ENCODE data around the gene SEPTIN5. TPM values are rescaled to one million over a fixed set of nuclear protein-coding genes. Genes with fewer than 3 reads are reported as not detected.

SEPTIN5 gene
- total RNA-seq, 1 donor from 2014 or later: 123 TPM

DNA sequence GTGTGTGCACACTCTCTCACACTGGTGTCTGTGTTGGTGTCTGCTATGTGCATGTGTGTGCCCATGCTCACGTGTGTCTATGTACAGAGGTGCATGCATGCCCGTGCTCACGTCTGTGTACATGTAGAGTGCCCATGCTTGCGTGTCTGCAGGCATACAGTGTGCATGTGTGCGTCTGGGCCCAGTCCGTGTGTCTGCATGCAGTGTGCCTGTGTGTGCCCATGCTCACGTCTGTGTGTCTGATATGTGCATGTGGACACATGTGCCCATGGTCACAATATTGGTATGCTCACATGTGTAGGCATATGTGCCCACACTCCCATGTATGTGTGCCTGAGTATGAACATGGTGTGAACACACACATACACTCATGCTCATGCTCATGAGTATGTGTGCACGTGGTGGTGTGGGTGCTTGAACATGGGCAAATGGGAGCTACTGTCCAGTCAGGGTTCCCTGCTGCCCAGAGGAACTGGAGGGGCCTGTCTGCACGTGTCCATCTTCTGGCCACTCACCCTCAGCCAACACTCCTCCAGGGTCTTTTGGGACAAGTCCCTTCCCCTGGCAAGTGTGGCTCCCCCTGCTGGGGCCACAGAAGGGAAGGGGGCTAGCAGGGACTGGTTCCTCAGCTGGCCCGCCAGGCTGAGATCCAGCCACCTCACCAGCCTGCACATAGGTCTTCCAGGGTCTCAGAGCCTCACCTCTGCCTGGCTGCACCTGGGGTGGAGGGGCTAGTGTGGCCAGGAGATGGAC, 39.0 kb downstream of the SEPTIN5 start:
- no peak for DNase-seq
- intact Hi-C loops (cut with DNase I): no loop called here
- ATAC-seq (ENCODE audit: poor library complexity): no peak

DNA sequence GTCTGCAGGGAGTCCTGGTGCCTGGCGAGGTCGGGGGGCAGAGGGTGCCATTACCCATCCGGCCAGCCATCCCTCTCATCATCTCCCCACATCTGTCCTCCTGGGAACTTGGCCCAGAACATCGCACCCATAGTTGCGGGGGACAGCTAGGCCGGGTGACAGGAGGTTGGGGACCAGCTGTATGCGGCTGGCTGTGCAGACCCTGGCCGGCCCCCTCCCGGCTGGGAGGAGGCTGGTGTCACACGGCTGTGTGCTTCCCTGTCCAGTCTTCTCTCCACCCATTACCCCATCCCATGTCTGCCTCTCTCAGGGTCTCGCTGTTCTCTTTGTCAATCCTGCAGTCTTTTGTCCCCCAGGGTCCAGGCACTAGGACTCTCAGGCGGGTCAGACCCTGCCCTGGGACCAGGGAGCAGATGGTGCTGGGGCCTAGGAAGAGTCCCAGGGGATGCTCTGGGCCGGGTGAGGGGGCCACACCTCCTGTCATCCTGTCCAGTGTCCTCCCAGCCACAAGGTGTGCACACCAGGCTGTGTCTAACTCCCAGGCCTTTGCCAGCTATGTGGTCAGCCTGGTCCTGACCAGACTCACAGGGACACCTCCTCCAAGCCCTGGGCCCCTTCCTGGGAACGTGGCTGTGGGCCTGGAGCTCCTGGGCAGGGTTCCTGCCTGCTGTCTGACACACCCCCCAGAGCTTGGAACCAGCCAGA, 39.8 kb downstream of the SEPTIN5 start:
- ATAC-seq (ENCODE audit: poor library complexity) (no peak), DNase-seq (no peak)
- intact Hi-C loops (cut with DNase I): no loop called here

DNA sequence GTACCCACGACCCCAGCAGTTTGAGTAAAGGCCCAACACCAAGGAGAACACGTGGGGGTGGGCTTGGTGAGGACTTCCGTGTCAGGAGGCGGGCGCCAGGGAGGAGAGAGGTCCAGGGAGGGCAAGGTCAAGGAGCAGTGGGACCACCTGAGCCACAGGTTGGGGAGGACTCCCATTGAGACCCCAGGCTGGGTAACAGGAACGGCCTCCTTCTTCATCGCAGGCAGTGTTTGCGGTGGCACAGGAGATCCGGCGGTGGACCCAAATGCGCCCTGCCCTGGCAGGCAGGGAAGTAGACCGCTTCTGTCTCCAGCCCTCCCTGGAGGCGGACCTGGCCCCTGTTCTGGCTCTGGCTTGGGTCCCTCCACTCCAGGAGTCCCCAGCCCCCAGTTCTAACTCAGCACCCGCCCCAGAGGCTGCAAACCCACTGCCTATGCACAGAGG, 40.4 kb downstream of the SEPTIN5 start:
- DNase-seq (no peak), ATAC-seq (ENCODE audit: poor library complexity) (no peak)
- intact Hi-C loops (cut with DNase I): no loop called here

DNA sequence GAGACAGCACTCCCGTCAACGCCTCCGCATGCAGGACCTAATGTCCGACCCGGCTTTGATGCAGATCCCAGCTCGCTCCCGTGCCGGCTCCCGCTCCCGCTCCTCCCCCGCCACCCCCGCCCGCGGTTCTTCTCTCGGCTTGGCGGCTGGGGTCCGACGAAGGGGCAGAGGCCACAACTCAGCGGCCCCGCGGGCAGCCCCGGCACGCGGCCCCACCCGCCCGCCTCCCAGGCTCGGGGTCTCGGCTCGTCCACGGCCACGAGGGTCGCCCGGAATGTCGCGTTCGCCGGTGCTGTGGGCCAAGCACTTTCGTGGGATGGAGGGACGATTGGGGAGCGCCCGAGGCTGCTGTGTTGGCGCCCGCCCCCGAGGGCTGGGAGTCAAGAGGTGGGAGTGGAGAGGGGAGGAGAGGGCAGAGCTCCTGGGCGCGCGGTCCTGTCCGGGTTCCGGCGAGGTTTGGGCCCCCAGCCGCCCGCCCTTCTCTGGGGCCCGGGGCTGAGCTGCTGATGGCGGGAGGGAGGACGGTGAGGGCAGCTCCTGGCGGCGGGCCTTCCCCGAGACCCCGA, 40.9 kb downstream of the SEPTIN5 start:
- DNase-seq (no peak), ATAC-seq (ENCODE audit: poor library complexity) (no peak)
- intact Hi-C loops (cut with DNase I): no loop called here

DNA sequence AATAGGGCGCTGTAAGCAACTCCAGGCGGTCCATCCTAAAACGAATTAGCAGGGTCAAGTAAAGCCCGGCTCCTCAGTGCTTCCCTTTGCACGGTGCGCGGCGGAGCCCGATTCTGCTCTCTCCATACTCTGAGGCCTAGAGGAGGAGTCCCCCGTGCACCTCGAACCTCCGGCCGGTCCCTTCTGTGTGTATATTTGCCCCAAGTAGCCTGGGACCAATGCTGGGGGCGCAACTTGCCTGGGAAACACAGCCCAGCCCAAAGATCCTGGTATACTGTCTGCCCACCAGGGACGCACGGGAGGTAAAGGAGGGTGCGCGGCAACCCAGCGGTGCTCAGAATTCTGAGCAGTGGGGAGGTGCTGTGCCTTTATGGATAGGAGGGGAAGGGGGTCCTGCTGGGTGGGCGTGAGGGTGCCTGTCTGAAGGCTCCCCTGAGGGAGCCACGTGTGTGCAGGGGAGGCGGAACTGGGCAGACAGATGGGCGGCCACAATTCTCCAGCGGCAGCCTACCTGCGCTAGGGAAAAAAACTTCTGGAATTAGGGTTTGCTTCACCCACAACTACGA, 41.5 kb downstream of the SEPTIN5 start:
- ATAC-seq (ENCODE audit: poor library complexity) (no peak), DNase-seq (no peak)
- intact Hi-C loops (cut with DNase I): no loop called here

DNA sequence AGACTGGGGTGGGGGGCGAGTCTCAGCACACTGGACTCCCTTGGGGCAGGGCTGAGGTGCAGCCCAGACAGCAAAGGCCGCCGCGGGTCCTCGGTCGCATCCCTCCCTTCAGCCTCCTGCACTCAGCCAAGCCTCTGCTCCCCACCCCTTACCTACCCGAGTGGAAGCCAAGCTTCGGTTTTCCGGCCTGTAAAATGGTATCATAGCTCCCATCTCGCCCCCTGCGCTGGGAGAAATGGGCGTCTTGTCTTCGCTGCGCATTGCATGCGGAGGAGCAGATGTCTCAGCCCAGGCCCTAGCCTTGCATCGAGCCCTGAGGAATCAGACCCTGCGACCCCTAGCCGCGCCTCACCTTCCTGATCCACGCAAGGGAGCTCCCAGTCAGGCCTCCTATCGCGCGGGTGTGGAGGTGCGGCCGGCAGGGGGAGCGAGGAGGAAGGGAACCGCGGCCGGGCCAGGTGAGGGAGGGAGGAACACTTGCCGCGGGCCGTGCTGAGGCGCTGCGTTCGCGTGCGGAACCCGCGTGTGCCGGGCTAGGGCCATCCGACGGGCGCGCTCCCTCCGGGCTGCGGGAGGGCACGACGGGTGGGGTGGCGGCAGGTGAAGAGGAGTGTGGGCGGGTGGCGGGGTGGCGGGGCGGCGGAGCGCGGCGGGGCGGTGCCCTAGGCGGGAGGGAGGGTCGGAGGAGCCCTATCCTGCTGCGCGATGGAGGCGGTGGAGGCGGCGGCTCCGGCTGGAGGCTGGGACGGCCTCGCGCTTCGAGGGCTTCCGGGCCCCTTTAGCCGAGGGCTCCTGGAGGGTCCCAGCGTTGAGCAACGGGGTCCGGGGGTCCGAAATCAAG, 42.2 kb downstream of the SEPTIN5 start:
- intact Hi-C loops (cut with DNase I): no loop called here
- ATAC-seq (ENCODE audit: poor library complexity) (peak; percentile 63), DNase-seq (peak; percentile 56)

DNA sequence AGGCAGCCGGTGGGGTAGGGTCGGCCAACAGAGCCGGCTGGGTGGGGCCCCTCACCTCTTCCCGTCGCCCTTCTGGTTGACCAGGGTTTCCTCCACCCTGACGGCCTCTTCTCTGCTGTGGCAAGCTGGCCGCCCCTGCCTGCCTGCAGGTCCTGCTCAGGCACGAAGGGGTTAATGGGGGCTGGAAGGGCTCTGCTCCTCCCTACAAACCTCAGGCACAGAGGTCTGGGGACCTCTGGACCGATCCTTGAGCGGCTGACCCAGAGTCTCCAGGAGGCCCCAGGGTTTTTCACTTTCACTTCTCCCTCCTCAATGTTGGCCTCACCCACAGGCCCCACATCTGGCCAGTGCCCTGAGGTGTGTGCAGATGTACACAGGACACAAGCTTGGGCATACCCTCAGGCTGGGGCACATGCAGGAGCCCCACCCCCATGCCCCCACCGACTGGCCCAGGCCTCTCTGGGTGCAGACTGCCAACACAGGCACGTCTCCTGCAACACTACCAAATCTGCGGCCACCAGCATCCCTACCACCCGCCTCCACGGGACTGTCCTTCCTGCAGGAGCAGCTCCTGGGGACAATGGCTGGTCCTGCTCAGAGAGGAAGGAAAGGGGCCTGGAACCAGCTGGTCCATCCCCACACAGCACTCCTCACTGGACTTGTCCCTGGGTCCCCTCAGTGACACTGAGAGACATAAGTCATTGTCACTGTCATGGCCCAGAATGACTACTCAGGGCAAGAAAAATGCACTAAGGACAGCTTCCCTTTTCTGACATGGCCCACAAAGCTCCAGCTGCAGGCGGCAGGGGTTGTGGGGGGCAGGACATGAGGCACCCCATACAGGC, 43.1 kb downstream of the SEPTIN5 start:
- no peak for ATAC-seq (ENCODE audit: poor library complexity)
- intact Hi-C loops (cut with DNase I): no loop called here

DNA sequence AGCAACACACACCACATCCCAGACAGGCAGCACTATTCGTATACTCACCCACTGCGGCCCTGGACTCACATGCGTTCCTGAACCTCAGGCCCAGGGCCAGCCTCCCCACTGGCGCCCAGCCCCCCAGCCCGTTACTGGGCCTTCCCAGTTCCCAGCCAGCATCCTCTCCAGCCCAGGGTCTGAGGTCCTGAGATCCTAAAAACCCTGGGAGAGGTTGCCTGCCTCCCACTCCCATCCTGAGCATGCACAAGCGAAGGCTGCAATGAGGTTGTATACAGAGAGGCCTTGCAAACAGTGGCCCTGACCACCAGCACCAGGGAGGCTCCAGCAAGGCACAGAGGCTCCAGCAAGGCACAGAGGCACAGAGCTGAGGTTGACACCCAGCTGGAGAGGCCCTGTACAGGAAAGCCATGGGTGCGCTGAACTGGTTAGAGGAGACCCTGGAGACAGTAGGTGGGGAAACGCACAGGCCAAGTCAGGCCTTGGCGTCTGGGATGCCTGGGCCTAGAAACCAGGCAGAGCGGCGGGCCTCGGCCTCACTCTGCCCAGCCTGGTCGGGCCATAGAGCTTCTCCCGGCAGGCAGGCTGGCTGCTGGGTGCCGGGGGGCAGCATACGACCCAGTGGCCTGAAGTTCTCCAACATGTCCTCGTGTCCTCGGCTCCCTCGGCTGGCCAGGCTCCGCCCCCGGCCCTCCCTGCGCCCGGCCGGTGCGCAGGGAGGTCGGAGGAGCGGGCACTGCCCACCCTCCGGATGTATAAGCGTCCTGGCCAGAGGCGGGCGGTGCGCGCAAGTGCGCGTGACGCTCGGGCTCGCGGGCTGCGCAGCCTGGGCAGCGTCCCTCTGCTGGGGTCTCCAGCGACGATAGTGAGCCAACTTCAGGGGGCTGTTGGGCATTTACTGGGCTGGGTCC, 43.9 kb downstream of the SEPTIN5 start:
- no peak for DNase-seq
- intact Hi-C loops (cut with DNase I): no loop called here
- ATAC-seq (ENCODE audit: poor library complexity): no peak

More for the DNA sequence above, 43.1 kb downstream of the SEPTIN5 start:
- DNase-seq: no peak

DNA sequence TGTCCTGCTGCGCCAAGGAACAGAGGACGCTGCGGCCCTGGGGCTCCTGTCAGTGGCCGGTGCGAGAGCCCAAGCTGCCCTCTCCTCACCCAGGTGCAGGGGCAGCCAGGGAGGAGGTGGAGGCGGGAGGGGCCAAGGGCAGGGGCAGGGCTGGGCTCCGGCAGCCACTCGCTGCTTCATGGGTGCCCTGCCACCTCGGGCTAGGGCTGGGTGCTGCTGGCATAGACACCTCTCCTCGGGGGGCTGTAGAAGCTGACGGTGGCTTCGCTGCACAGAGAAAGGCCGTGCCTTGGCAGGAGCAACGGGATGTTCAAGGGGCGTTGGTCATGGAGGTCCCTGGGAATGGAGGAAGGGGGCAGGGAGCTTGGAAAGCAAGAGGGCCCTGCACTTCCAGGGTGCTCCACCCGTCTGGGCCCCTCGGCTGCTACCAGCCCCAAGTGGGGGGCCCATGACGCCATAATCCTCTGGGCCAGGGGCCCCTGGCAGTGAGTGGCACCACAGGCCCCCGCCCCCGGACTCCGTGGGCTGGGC, 44.7 kb downstream of the SEPTIN5 start:
- ATAC-seq (ENCODE audit: poor library complexity) (no peak), DNase-seq (no peak)
- intact Hi-C loops (cut with DNase I): no loop called here

DNA sequence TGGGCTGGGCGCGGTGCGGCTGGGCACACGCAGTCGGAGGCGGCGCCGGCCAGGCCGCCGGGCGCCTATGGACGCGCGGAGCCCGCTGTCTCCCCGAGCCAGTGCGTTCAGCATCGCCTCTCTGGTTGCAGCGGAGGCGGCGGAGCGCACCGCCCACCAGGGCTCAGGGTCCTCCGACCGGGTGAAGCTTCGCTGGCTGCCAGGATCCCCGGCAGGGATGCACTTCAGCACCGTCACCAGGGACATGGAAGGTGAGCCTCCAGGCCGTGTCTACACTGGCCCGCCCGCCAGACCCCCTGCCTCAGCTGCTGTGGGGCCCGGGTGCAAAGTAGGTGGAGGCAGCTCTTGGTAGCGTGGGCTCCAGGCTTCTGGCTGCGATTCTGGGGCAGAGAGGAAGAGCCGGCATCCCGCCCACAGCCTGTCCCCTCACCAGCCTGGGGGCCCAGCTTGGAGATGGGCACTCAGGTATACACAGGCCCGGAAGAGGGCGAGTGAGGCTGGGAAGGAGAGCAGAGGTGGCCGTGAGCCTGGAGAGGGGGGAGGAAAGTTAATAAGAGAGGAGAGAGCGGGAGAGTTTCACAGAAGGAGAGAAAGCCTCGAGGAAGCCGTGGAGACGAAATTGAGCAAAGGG, 45.2 kb downstream of the SEPTIN5 start:
- DNase-seq: no peak
- intact Hi-C loops (cut with DNase I): no loop called here
- ATAC-seq (ENCODE audit: poor library complexity): no peak

DNA sequence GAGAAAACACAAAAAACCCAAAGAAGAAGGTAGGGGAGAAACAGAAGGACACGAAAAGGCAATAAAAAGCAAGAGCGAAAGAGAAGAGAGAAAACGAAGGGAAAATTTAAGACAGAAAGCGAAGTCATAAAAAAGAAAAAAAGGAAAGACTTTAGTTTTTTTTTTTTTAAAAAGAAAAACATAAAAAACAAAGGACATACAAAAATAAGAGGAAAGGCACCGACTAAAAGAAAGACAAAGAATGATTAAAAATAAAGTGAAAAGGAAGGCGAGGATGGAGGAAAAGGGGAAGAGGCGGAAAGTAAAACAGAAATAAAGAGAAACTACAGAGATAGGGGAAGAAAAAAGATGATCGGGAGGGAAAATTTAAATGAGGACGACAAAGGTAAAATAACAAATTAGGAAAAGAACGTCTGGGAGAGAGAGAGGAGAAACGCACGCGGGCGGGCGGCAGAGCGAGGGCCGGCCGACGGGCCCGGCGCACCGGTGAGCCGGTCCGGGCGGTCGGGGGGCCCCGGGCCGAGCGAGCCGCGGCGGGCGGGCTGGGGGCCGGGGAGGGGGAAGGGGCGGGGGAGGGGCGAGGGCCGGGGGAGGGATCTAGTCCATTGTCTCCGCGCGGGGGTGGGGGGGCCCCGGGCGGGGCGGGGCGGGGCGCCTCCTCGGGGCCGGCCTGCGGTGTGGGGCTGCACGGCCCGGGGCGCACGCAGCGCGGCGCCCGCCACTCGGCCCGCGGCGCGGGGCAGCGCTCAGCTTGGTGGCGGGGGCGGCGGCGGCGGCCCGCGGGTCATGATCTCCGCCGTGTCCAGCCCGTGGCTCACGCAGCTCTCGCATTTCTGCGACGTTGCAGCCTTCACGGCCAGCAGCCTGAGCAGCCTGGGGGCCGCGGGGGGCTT, 46.0 kb downstream of the SEPTIN5 start, which contains the start of gene TBX1:
TSS of gene TBX1 (plus strand) at position 721 of the 893 bp plus-strand sequence. CDS start at position 787, 66 bp downstream.
- DNase-seq (no peak), ATAC-seq (ENCODE audit: poor library complexity) (no peak)
- intact Hi-C loops (cut with DNase I): no loop called here

DNA sequence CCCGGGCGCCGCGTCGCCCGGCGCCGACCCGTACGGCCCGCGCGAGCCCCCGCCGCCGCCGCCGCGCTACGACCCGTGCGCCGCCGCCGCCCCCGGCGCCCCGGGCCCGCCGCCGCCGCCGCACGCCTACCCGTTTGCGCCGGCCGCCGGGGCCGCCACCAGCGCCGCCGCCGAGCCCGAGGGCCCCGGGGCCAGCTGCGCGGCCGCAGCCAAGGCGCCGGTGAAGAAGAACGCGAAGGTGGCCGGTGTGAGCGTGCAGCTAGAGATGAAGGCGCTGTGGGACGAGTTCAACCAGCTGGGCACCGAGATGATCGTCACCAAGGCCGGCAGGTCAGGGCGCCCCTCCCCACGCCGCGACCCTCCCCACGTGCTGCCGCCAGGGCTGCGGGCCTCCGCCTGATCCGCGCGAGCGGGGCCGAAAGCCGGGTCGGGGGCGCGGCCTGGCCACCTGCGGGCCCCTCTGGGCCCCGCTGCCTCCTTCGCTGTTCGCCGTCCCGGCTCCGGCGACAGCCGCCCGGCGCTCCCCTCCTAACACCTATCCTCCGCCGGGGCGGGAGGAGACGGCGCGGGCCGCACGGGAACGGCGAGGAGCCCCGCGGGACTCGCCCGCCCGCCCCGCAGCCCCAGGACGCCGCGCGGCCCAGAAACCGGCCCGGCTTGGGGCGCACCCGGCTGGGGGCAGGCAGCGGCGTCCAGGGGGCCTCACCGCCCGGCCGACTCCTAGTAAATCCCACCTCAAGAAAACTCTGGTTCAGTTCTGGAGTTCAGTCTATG, 46.8 kb downstream of the SEPTIN5 start:
- DNase-seq (no peak), ATAC-seq (ENCODE audit: poor library complexity) (no peak)
- intact Hi-C loops (cut with DNase I): no loop called here

DNA sequence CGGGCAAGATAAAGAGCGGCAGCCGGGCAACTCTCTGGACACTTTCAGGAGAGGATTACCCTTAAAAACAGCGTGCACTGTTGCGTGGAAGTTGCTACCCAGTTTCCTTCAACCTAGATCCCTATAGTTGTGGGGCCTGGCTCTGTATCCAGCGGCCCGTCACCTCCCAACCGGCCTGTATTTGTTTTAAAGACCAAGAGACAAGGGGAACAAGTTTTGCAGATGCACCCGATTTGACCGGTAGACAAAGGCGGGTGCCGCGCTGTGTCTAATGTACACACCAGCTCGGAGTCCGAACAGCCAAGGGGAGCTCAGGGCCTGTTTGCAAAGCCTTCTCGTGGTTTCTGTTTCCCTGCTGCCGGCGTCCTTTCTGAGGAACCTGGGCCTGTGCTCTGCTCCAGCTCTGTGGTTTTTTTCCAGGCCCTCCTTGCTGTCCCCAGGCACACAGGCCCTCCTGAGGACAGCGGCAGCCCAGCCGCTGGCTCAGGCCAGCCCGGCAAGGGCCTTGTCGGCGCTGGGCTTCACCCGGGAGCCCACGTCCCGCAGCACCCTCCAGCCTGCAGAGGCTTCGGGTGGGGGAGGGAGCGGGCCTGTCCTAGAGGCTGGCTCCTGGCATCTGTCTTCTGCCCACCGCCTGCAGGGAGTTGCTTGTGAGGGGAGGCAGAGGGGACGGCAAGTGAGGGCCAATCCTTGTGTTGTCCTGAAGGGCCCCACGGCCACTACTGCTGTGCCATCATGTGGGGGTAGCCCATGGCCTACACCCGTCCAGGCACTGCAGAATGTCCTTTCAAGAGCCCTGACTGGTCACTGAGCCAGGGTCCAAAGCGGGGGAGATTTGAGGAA, 47.6 kb downstream of the SEPTIN5 start:
- intact Hi-C loops (cut with DNase I): no loop called here
- ATAC-seq (ENCODE audit: poor library complexity): no peak
- DNase-seq: no peak

Data from Right ventricle myocardium superior (tissue), 1 donor.